GM18868 (cell line): Measurements from ENCODE around the gene TMEM219.
"Not testable (repeated sequence)": the region's sequence is repeated elsewhere in the genome, so short reads cannot be mapped to it uniquely, and the experiment has no call there.

Experiments used
- ATAC-seq: cut with Tn5 transposase; IDR thresholded peaks from one replicate; pipeline ENCODE4 v1.9.1; 2021; ENCODE audit warnings: mild to moderate bottlenecking, moderate library complexity; ENCODE audit not compliant: unreplicated experiment

The TMEM219 gene, protein sequence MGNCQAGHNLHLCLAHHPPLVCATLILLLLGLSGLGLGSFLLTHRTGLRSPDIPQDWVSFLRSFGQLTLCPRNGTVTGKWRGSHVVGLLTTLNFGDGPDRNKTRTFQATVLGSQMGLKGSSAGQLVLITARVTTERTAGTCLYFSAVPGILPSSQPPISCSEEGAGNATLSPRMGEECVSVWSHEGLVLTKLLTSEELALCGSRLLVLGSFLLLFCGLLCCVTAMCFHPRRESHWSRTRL

DNA sequence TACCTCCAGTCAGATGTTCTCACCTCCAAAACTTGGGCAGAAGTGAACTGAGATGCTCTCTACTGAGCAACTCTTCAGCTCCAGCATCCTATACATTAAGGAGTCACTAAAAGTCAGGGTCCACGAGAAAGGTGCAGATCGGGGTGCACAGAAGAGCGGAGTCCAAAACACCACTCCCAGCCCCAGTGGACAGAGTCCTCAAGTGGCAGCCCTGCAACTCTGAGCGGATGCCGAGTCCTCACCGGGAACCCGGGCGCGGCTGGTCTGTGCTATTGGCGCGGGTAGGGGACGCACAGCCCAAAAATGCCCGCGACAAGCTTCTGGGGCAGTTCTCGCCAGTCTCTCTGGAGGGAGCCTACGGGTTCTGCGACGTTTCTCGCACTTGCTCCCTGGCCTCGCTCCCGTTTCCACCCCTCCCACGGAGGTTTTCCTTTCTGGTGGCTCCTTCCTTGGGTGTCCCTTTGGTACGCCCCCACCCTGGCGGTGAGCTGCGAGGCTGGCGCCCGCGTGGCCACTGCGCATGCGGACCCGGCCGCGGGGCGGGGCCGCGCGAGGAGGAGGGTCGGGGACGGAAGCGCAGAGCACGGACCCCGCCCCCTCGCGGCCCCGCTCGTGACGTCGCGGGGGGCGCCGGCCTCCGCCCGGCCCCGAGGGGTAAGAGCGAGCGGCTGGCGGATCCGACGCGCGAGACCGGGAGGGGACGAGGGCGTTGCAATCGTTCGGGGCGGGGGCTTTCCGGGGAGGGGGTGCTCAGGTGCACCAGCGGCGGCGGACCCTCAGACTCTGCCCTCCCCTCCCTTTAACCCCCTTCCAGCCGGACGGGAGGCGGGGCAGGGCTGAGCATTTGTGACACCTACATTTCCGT is at the start of gene TMEM219:
TMEM219 (plus strand) TSS at position 601 of the 865 bp plus-strand sequence. CDS start 1,065 bp downstream, outside the sequence.
- ATAC-seq, result peak; percentile 83

DNA sequence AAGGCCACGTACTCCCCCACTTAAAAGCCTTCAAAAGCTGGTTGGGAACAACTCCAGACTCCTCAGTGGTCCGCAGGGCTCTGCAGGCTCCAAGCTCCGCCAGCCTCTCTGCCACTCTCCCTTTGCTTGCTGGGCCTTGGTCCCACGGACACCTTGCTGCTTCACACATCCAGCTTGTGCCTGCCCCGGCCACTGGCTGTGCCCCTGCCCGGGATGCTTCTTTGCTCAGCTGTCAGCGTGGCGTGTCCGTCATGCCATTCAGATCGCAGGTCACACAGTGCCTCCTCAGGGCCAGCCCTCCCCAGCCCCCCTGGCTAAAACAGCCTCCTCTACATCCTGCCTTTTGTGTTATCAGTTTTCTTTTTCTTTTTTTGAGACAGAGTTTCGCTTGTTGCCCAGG is 49.8 kb upstream of the TMEM219 start:
- no peak for ATAC-seq

DNA sequence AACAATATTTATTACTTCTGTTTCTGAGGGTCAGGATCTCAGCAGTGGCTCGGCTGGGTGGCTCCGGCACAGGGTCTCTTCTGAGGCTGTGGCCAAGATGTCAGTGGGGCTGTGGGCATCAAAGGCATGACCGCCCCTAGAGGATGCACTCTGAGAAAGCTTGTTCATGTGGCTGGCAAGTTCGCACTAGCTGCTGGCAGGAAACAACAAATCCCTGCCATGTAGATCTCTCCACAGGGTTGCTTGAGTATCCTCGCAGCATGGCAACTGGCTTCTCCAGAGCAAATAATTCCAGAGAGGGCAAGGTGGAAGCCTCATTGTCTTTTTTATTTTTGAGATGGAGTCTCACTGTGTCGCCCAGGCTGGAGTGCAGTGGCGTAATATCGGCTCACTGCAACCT is 48.4 kb upstream of the TMEM219 start:
- no peak for ATAC-seq

DNA sequence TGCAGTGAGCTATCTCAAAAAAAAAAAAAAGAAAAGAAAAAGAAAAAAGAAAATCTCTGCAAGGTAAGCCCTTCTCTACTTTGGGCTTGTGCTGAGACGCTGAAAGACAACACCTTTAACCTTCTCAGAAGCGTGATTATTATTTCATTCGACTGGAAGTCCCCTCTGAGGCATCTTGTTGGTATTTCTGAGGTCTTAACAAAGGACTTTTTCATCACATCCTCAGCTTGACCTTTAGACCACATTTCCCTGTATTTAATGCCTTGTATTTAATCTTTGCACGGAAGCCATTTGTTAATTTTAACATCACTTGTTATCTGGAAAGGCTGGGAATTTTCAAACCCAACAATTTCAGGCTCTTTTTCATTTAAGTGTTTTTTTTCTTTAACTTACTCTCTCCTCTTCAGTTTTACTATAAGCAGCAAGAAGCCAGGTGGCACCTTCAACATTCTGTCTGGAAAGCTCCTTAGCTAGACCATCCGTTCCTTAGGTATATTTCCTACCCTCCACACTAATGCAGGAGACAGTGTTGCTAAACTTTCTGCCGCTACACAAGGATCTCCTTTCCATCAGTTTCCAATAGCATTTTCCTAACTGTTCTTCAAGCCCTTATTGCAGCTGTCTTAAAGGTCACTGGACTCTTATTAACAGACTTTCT is 46.2 kb upstream of the TMEM219 start:
- ATAC-seq, result no peak

DNA sequence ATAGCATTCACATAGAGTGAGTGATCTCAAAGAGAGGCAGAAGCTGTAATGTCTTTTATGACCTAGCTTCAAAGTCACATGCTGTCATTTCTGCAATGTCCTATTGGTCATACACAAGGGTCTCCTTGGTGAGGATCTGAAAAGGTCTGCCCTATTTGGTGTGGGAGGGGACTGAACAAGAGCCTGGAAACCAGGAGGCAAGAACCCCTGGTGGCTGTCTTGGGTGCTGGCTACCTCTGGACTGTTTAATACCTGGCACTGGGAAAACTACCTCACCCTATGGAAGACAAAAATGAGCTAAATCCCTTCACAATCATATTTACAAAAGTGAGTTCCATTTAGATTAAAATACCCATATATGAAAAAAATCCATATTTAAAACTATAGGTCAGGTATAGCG is 44.9 kb upstream of the TMEM219 start:
- ATAC-seq, result no peak

DNA sequence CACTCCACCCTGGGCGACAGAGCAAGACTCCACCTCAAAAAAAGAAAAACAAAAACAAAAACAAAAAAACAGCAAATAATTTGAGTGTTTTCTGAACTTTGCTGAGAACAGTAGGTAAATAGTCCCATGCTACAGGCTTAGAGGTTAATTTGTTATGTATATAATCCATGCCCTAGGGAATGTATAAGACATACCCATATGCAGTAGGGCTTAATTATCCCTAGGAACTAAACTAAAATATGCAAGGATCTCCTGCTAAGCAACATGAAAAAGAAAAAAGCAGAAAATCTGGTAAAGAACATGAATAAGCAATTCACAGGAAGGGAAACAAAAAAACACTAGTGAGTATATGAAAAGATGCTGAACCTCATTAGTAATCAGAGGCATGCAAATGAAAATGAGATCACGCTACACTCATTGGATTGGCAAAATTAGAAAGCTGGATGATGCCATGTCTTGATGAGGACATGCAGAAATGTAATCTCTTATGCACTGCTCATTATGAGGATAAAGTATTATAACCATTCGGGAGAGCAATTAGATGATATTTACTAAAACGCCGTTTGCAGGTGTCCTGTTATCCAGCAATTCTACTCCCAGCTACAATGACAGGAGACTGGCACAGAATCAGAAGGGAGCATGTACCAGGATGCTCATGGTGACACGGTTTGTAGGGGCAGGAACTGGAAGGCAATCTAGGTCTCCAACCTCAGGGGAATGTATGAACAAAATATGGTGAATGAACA is 41.4 kb upstream of the TMEM219 start:
- no peak for ATAC-seq

DNA sequence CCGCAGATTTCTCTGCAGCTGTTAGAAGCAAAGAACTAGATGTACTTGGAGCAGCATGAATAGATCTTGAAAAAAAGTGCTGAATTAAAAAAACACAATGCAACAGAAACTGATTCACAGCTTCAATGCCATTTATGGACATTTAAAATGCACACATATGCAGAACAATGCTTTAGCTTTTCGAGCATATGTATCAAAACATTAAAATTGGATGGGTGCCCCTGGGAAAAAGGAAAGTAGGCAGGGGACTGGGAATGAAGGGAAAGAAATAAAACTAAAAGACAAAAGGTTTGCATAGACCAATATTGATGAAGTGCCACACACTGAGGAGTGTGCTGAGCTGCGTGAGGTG is 40.9 kb upstream of the TMEM219 start:
- no peak for ATAC-seq

DNA sequence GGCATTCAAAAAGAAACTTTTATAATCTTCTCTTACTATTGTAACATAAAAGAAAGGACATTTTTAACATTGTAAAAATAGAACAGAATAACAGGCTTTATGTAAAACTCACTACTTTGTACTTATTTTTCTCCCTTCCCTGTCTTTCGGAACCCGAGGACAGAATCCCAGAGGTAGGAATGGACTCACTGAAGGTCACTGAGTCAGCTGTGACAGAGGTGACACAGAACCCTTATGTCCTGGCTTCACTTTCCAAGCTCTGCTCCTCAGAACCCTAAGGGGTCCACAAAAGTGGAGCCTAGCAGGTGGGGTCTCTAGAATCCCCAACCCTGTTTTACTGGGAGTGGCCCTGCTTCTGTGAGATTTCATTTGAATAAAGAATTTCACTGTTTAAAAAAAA is 39.6 kb upstream of the TMEM219 start:
- no peak for ATAC-seq

DNA sequence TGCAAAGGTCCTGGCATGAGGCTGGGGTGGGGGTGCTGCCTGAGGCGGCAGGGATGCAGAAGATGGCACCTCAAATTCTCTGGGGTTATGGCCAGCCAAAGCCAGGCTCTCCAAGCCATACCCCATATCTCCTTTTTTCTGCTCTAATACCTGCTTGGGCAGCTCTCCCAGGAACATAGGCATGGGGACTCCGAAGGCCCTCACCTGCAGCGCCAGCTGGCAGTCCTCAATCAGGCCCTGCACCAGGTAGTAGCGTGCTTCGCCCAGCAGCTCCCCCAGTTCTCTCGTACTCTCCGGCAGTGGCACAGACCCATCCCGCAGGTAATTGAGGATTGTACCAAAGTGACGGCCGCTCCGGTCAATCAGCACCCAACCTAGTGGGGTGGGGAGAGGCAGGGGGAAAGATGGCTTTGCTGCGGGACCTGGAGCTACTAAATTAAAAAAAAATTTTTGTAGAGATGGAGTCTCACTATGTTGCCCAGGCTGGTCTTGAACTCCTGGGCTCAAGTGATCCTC is 38.8 kb upstream of the TMEM219 start:
- no peak for ATAC-seq

DNA sequence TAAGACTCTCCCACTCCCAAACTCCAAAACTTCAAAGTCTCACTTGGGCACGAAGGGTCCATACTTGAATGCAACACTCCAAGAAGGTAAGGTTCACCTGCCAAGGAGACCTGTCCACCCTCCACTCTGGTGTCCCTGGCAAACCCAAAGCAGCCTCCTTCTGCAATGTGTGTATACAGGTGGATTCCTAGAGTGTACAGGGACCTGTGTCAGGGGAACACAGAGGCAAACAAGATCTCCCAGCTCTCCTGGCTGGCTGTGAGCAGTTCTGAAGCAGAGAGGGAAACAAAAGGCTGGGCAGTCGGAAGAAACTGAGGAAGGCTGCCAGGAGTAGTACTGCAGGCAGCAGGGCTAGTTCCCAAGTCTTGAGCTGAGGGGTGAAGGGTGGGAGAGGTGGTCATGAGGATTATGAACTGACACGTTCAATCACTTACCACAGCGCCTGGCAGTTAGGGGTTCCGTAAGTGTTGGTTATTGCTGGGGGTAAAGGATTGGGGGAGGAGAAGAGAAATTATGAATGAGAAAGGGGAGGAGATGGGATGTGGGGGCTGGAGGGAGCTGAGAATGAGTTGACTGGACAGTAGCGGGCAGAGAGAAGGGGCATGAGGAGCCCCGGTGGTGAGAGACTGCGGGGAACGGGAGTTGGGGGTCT is 36.6 kb upstream of the TMEM219 start:
- ATAC-seq, result no peak

DNA sequence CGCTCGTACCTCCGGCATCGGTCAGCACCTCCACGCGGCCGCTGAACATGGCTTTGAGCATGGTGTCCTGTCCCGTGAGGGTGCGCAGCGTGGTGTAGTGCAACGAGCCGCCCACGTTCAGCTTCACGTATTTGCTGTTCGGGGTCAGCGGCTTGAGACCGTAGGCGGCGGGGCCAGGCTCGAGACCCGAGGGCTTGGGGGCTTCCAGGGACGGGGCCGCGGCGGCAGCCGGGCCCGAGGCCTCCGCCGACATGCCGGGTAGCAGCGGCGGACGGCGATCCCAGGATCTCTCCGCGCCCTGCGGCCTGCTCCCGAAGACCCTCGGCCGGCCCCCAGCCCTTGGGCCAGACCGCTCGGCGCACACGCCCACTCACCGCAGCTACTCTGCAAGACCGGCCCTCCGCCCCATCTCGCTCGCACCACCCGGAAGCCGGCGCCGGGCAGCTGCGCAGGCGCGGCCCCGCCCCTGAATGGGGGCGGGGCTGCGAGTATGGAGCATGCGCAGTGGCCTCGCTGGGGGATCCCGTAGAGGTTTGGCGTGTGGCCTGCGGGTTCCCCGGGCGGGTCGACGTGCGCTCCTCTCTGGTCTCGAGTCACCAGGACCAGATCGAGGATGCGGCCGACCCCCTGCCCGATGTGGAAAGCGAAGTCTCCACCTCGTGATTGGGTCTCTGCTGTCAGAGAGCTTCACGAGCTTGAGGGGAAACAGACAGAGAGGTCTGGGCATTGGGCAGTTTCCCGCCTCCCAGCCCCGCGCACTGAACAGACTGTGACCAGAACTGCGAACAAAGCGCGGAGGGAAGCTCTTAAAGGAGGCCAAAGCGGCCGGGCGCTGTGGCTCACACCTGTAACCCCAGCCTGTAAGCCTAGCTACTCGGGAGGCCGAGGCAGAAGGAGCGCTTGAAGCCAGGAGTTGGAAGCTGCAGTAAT is 35.8 kb upstream of the TMEM219 start, which contains the start of gene KCTD13:
KCTD13 (minus strand) TSS at position 446 of the 930 bp plus-strand sequence; CDS start at position 253, 193 bp downstream.
- ATAC-seq, result peak; percentile 81

DNA sequence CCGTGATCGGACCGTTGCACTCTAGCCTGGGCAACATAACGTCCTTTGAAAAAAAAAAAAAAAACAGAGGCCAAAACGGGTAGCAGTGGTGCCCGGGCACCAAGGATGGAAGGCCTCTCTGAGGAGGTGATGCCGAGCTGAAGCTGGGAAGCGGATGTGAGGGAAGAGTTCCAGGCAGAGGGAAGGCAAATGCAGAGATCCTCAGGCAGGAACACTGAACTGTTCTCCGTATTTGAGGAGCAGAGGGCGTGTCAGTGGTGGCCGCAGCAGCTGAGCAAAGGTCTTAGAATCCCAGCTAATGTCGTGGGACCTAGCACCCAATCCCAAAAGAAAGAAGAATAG is 35.2 kb upstream of the TMEM219 start:
- ATAC-seq, result no peak

DNA sequence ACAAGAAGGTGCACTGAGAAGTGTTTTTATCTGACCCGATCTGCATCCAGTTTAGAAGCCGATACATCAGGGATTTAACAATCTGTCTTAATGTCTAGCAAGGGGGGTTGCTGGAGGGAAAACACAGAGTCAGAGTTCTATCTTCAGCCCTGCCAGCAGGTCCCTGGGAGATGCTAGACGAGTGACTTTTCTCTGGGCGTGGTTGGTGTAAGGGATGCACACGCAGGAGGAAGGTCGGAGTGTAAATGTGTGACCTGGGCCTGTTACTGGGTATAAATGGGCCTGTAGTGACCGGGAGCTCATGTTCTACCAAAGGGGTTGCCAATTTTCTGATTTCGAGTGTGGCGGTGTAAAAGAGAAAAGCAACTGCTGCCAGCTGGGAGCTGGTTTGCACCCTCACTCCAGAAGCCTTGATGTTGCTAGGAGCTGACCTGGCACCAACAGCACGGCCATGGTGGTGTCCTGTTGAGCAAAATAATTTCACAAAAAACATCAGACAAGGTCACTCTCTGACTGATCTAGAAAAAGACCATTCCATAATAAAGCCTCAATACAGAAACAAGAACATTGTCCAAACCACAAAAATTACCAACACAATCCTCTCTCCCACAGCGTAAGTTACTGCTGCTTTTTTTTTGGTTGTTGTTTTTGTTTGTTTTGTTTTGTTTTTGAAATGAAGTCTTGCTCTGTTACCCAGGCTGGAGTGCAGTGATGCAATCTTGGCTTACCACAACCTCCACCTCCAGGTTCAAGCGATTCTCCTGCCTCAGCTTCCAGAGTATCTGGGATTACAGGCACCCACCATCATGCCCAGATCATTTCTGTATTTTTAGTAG is 34.6 kb upstream of the TMEM219 start:
- ATAC-seq, result no peak

DNA sequence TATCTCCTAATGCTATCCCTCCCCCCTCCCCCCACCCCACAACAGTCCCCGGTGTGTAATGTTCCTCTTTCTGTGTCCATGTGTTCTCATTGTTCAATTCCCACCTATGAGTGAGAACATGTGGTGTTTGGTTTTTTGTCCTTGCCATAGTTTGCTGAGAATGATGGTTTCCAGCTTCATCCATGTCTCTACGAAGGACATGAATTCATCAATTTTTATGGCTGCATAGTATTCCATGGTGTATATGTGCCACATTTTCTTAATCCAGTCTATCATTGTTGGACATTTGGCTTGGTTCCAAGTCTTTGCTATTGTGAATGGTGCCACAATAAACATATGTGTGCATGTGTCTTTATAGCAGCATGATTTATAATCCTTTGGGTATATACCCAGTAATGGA is 30.1 kb upstream of the TMEM219 start:
- not testable (repeated sequence) for ATAC-seq

DNA sequence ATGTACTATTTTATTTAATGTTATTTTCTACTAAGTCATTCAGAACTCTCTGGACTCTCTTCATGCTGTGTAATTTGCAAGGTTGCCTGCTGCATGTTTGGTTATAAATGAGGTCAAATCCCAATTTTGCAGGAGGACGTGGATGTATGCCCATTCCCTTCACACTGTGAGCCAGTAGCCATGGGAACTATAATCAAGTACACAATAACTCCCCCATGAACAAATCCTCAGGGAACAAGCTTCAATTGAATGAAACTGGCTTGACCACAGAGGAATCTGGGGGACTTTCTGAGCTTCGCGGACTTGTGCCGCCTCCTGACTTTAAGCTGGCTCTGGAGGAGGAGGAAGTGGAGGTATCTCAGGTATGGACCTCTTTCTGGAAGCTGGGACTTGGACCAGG is 21.2 kb upstream of the TMEM219 start:
- no peak for ATAC-seq

DNA sequence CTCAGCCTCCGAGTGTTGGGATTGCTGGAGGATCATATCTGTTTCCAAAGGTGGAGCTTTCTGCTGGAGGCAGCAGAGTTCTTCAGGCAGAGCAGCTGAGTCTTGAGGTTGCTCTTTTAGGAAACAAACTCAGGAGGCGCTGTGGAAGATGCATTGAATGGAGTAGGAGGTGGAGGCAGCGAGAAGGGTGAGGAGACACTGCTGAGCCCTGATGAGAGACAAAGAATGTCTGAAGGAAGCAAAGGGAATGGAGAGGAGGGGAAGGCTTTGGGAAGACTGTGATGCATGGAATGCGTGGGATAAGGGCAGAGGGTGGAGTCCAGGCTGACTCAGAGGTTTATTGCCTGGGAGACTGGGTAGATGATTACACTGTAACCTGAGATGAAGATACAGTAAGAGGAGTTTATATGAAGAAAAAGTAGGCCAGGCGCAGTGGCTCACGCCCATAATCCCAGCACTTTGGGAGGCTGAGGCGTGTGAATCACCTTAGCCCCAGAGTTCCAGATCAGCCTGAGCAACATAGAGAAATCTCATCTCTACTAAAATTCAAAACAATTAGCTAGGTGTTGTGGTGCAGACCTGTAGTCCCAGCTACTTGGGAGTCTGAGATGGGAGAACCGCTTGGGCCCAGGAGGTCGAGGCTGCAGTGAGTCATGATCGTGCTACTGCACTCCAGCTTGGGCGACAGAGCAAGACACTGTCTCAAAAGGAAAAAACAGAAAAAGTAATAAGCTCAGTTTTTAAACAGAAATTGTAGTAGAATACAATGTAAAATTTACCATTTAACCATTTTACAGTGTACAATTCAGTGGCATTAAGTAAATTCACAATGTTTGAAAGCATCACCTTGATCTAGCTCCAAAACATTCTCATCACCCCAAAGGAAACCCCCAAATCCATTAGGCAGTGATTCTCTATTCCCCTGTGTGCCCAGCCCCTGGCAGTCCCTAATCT is 17.8 kb upstream of the TMEM219 start:
- no peak for ATAC-seq

DNA sequence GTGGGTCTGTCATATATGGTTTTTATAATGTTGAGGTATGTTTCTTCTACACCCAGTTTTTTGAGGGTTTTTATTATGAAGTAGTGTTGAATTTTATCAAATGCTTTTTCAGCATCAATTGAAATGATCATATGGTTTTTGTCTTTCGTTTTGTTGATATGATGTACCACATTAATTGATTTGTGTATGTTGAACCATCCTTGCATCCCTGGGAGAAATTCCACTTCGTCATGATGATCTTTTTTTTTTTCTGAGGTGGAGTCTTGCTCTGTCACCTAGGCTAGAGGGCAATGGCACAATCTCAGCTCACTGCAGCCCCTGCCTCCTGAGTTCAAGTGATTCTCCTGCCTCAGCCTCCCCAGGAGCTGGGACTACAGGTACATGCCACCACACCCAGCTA is 14.0 kb upstream of the TMEM219 start:
- ATAC-seq, result no peak
